ENCODE results near the gene GPR18.

GRCh38 chr13:99226513-99226912 is 31.7 kb downstream of the GPR18 start:
- TF ChIP-seq EZH2 (optimal IDR thresholded peaks at IDR 0.05; ENCODE audit: low read depth, low read length) (no peak), CTCF (IDR thresholded peaks at IDR 0.05; ENCODE audit: low read length) (no peak), EZH2phosphoT487 (IDR thresholded peaks at IDR 0.05; ENCODE audit: low read length) (no peak)
